ENCODE results near the gene KCNC4.

KCNC4 gene

DNA sequence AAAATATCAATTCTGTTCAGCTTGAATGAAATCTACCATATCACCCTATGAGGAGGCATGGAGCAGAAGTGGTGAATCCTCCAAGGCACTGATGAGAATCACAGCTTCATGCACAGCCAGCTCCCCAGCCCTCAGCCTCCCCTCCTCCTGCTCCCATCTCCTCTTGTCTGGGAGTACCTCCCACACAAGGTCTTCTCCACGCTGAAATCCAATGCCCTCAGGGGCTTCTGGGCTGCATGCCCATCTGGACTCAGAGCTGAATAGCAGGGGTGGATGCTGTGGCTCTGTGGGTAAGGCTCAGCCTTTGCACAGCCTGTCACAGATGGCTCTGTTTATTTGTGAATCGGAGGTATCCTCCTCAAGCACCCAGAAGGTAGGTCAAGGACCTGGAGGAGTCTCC is 48.6 kb downstream of the KCNC4 start:
- DNase-seq: peak; percentile 33

DNA sequence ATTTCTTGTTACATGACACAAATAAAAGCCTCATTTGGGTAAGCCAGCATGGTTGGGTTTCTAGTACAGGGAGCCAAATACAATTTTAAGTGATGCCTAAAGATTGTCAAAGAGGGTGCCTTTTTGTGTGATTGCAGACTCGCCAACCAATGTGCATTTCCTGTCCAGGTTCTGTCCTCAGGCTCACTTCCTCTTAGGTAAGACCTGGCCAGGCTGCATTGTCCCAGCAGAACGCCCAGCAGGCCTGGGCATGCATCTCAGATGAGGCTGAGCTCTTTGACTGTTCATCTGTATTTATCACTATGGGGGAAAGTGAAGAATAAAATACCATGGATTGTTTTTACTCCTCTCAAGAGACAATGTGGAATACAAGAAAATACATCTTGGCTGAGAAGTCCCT is 49.7 kb downstream of the KCNC4 start:
- DNase-seq: no peak

Measured in eye (tissue), 1 donor.